ENCODE data around the gene PLPP1.

PLPP1 gene

DNA sequence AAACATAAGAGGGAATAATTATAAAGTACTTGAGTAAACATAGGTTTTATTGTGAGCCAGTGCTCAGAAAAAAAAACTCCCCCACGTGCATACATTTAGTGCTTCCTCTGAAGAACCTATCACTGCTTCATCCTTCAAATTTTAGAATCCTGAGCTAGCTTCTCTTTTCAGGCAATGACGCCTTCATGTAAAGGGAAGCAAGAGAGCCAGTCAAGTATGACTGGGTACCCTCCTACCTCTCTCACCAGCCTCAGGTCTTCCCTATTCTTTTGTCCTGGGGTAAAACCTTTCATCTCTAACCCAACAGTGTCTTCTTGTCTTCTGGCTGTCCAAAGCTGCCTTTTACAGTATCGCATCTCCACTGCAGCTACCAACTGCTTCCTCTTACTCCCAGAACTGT, 32.0 kb downstream of the PLPP1 start:
- DNase-seq: no peak

DNA sequence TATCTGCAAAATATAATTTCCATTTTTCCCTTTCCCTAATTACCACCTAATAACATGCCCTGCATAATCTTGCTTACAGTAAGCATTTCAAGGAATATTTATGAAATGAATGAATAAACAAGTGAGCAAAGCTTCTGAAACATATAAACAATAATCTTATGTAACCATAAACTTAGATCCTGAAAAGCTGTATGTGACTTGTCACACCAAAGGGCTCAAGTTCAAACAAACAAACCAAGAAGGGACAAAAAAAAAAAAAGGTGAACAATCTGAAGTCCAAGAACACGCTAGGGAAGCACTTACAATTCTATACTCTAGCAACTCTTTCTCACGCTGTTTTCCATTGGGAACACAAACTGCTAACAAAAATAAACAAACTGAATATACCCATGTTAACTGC, 36.3 kb downstream of the PLPP1 start:
- no peak for DNase-seq

DNA sequence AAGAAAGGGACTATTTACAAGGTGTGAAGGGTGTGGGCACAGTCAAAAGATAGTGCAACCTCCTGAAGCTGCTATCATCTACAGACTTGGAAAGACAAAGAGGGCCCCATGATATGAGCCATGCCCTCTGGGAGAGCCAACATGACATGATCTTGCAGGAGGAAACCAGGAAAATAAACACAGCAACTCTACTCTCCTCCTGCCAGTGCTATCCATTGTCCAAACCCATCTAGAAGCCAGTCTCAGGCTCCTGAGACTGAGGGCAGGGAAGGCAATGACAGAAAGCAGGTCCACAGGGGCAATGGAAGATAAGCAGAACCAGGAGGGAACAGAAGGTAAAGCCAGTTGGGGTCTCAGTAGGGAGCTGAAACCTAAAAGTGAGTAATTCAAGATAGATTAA, 37.1 kb downstream of the PLPP1 start:
- no peak for DNase-seq

DNA sequence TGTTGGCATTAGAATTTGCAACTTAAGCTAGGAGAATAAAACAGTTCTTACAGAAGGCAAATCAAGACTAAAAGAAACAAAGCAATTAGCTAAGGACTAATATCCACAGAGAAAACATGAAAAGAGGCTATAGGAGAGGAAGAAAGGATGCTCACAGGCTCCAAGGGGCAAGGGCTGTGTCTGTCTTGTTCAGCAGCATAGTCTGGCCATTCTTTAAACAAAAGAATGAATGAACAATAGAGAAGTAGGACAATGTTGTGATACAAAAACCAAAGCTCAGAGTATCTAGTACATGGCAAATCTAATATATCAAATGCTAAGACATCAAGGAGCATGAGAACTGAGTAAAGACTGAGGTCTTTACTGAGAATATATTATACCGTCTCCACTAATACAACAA, 39.5 kb downstream of the PLPP1 start:
- DNase-seq: peak in 1 of 2 donors; percentile 41

DNA sequence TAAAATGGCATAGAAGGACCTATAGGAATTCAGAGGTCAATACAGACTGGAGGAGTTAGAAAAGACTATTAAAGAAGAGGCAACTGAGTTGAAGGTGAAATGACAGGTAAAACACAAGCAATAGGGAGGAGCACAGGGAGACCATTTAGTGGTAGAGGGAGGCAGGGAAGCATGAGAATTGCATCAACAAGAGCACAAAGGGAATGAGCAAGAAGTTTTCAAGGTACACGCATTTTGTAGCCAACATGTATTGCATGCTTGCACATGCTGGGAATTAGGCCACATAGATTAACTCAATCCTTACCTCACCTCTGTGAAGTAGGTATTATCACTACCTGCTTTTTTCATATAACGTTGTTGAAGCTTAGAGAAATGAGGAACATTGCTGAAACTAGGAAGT, 42.3 kb downstream of the PLPP1 start:
- DNase-seq: no peak

DNA sequence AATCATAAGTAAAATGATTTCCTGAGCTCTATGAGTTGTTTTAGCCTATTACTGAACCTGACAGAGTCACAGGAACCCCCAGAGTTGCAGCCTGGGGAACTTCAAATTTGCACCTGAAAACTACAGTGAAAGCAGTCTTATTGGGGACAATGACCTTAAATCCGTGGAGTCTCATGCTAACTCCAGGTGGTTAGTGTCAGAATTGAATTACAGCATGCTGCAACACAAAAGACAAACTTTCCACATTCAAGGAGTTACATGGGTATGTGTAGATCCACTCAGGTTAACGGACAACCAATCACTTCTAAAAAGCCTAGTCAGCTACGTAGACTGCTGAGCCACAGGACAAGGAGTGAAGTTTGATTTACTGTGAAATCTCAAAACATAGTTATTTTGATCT, 49.7 kb downstream of the PLPP1 start:
- DNase-seq: no peak

DNA sequence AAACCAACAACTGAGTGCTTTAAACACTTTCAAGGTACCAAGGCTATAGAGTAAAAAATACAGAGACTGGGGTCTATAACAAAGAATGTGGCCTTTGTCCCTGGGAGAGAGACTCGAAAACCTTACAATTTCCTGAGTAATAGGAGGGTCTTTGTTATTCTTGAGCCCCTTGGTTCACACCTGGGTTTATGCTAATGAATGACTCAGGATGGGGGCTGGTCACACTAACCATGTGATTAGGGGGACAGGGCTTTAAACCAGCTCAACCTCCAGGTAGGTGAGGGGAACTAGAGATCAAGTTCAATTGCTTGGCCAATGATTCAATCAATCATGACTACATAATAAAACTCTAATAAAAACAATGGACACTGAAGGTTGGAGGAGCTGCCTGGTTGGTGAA, 50.2 kb downstream of the PLPP1 start:
- no peak for DNase-seq

GRCh38 chr5:55483885-55484284, 50.9 kb downstream of the PLPP1 start:
- DNase-seq: no peak

- DNase-seq: no peak
Observed at GRCh38 chr5:55481293-55481855, 53.4 kb downstream of the PLPP1 start.

GRCh38 chr5:55480781-55481180, 54.0 kb downstream of the PLPP1 start:
- no peak for DNase-seq

DNA sequence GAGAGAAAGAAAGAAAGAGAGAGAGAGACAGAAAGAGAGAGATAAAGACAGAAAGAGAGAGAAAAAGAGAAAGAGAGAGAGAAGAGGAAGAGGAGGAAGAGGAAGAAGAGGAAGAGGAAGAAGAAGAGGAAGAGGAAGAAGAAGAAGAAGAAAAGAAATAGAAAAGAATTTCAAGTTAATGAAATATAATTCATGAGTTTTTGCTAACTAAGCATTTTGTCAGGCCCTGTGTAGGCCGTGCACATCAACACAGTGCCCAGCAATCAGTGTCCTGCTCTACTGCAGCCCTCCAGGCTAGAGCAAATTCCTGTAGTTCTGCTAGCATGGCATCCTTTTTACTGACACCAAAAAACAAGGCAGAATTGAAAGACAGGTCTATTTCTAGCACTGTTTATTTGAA, 62.1 kb downstream of the PLPP1 start:
- no peak for DNase-seq

- no peak for DNase-seq
Observed at GRCh38 chr5:55471468-55471867, 63.3 kb downstream of the PLPP1 start.

DNA sequence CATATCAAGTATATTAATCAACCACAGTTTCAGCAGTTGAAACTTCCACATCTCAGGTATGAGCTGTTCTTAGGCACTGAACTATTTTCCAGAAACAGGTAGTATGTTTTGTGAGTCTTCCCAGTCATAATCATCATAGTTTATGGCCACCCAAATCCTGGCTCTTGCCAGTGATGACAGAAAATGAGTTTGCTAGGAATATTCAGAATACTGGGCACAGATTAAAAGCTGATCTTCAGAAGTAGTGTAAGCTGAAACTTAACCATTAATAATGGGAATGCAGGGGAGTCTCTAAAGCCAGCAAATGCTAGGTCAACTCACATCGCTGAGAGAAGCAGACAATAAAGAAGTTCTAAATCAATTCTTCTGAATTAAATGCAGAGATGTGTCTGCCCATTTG, 64.5 kb downstream of the PLPP1 start:
- no peak for DNase-seq

GRCh38 chr5:55469839-55470238, 64.9 kb downstream of the PLPP1 start:
- no peak for DNase-seq

GRCh38 chr5:55467862-55468551, 66.8 kb downstream of the PLPP1 start:
- no peak for DNase-seq

- no peak for DNase-seq
Observed at GRCh38 chr5:55463613-55464012, 71.2 kb downstream of the PLPP1 start.

DNA sequence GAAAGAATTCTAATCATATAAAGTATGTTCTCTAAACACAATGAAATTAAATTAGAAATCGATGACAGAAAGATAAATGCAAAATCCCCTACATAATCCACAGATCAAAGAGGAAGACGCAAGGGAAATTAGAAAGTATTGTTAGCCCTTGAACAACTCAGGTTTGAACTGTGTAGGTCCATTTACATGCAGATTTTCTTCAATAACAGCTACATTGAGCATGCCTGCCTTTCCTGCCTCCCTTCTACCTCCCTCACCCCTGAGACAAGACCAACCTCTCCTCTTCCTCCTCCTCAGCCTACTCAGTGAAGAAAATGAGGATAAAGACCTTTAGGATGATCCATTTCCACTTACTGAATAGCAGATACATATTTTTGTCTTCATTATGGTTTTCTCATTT, 75.2 kb downstream of the PLPP1 start:
- DNase-seq: no peak

DNA sequence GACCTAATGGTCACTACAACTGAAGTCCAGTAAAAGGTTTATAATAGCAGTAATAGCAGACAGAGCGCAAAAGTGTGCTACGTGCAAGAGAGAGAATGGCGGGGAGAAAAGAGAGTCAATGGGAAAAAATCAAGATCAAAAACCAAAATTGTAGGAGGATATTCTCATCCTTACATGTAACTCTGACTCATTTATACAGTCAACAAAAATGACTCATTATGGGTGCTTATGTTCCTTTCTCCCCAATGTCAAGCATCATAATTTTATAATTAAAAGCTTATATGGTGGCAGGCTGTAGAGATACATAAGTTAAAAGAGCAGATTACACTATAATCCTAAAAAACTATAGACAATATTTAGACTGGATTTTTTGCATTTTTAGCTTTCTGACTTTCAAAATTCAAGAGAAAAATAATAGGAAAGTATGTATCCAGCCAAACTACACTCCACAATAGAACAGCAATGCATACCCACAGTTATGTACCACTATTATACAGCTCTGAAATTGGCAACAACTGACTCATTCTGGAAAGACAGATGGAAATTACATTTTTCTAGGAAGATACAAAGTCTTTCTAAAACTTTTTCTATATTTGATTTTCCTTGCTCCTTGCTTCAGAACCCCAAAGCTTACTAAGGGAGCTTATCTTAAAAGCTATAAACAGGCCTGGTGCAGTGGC, 78.4 kb downstream of the PLPP1 start:
- no peak for DNase-seq

DNA sequence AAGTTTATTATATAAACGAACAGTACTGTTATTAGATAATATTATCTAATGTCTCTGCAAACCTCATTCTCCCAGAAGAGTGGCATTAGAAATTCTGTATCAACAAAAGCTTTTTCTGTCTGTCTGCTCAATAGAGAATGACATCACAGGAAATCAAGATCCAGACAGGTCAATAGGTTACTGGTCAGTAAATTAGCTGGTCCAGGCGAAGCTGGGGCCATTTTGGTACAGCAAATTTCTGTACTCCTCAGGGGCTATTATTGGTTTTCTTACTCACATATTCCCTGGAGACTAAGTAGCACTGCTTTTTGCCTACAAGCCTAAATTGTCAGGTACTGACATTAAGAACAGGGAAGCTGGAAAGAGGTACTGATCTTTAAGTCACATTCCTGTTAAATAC, 80.5 kb downstream of the PLPP1 start:
- no peak for DNase-seq

- no peak for DNase-seq
Observed at GRCh38 chr5:55453211-55453610, 81.6 kb downstream of the PLPP1 start.

GRCh38 chr5:55451976-55452375, 82.8 kb downstream of the PLPP1 start:
- DNase-seq: no peak

GRCh38 chr5:55450050-55450765, 84.6 kb downstream of the PLPP1 start:
- no peak for DNase-seq

- no peak for DNase-seq
Observed at GRCh38 chr5:55446640-55447351, 88.0 kb downstream of the PLPP1 start.
